Thyroid gland (tissue), 4 donors: ENCODE data around the gene MYO5C. TPM values are rescaled to one million over a fixed set of nuclear protein-coding genes. Genes with fewer than 3 reads are reported as not detected.

ENCODE experiments used
- DNase-seq, 2 donors: peaks; one replicate each; pipeline ENCODE4 v3.0.0-alpha.2; 2019
- H3K27ac ChIP-seq, 3 donors: fragments of 200-600 bp; sonication (generic); 1 replicate in 2 of 3; 2 replicates in 1 of 3; pipeline ENCODE4 v1.5.1; 2016 to 2019; ENCODE audit warnings: mild to moderate bottlenecking in 1 of 3, moderate library complexity in 1 of 3
- H3K27me3 ChIP-seq: fragments of 200-600 bp; sonication (generic); one replicate; pipeline ENCODE4 v1.5.1; 2019
- H3K36me3 ChIP-seq, 2 donors: fragments of 200-600 bp; sonication (generic); one replicate each; pipeline ENCODE4 v1.5.1; 2016 to 2019
- H3K4me1 ChIP-seq, 2 donors: fragments of 200-600 bp; sonication (generic); one replicate each; pipeline ENCODE4 v1.5.1; 2017 to 2019
- H3K4me3 ChIP-seq, 3 donors: fragments of 200-600 bp; sonication (generic); replicated peaks in 1 of 3; 1 replicate in 2 of 3; 2 replicates in 1 of 3; pipeline ENCODE4 v1.5.1; 2016; ENCODE audit warnings: mild to moderate bottlenecking in 1 of 3
- H3K9me3 ChIP-seq: fragments of 200-600 bp; sonication (generic); one replicate; pipeline ENCODE4 v1.5.1; 2017
- CTCF ChIP-seq, 6 experiments: fragments of 200-600 bp in 3 of 6; fragments of 450-650 bp in 3 of 6; sonication (generic) in 3 of 6; IDR thresholded peaks; one replicate each; pipeline ENCODE4 v1.5.1; 2016 to 2019; ENCODE audit warnings: antibody characterized with exemption in 6 of 6, mild to moderate bottlenecking in 2 of 6, inconsistent platforms in 1 of 6, moderate library complexity in 1 of 6
- POLR2A ChIP-seq, 2 donors: fragments of 450-650 bp; IDR thresholded peaks; one replicate each; pipeline ENCODE4 v1.6.1; 2017; ENCODE audit warnings: antibody characterized with exemption in 2 of 2, mild to moderate bottlenecking in 2 of 2, moderate library complexity in 1 of 2
- WGBS, 2 donors: methylation state at CpG; one replicate each; pipeline ENCODE4 v1.1.5; 2017; 5-methylcytosine and 5-hydroxymethylcytosine counted together
- intact Hi-C: fragments of 100-400 bp; cut with DNase I; formaldehyde crosslinking; loops from one replicate; pipeline ENCODE4 v1.15.1; 2023
- total RNA-seq, 4 donors: library from RNA; depleted of rRNA; stranded (reverse); fragments of >200 nt; gene quantifications; one replicate each; pipeline ENCODE4 v1.2.3, GENCODE V29; 2016

The MYO5C gene
- total RNA-seq, 4 donors from 2014 or later = 84.0 to 130 (median 101) TPM

- intact Hi-C loops = no loop called here
- DNase-seq = no peak
- Histone ChIP-seq H3K4me3 (no peak overlapping the region), H3K4me1 (peaks cover 0 to 5% of the 10 kb centered on the region in 2 donors), H3K9me3 (no peaks in the 10 kb centered on the region), H3K27ac (no peak overlapping the region), H3K36me3 (peaks cover 0 to 4% of the 10 kb centered on the region in 2 donors), H3K27me3 (no peaks in the 10 kb centered on the region)
- TF ChIP-seq POLR2A (IDR thresholded peaks at IDR 0.05) (no peak), CTCF (IDR thresholded peaks at IDR 0.05) (no peak)
- 96 to 98% methylated on average over 1 of the region's 1 CpG for WGBS, 2 donors
Observed at GRCh38 chr15:52338891-52339290, 43.3 kb upstream of the MYO5C start.

GRCh38 chr15:52338058-52338457, 42.5 kb upstream of the MYO5C start:
- Histone ChIP-seq H3K9me3 (no peaks in the 10 kb centered on the region), H3K36me3 (peaks cover 0 to 4% of the 10 kb centered on the region in 2 donors), H3K27ac (peak overlapping the region in 2 of 3 donors; percentile 46 to 67), H3K27me3 (no peaks in the 10 kb centered on the region), H3K4me3 (no peak overlapping the region), H3K4me1 (peaks cover 0 to 5% of the 10 kb centered on the region in 2 donors)
- DNase-seq = no peak
- intact Hi-C loops = no loop called here
- WGBS, 2 donors = 97 to 98% methylated on average over 3 of the region's 3 CpGs
- TF ChIP-seq CTCF (IDR thresholded peaks at IDR 0.05) = no peak
- no peak for TF ChIP-seq POLR2A (IDR thresholded peaks at IDR 0.05)

- no peak for TF ChIP-seq POLR2A (IDR thresholded peaks at IDR 0.05)
- no peak for TF ChIP-seq CTCF (IDR thresholded peaks at IDR 0.05)
- intact Hi-C loops = no loop called here
- no peaks in the 10 kb centered on the region for H3K9me3 ChIP-seq
- H3K36me3 ChIP-seq = peaks cover 0 to 4% of the 10 kb centered on the region in 2 donors
- WGBS, 2 donors = 83 to 91% methylated on average over 5 of the region's 5 CpGs
- H3K27me3 ChIP-seq = no peaks in the 10 kb centered on the region
- no peak overlapping the region for H3K4me3 ChIP-seq
- peaks cover 0 to 5% of the 10 kb centered on the region in 2 donors for H3K4me1 ChIP-seq
- peak overlapping the region in 2 of 3 donors; percentile 46 to 67 for H3K27ac ChIP-seq
- DNase-seq = no peak
Observed at GRCh38 chr15:52337198-52337853, 41.7 kb upstream of the MYO5C start.

- Histone ChIP-seq H3K4me3 (no peak overlapping the region), H3K36me3 (peaks cover 0 to 4% of the 10 kb centered on the region in 2 donors), H3K27ac (peak overlapping the region in 1 of 3 donors; percentile 67), H3K4me1 (peaks cover 0 to 5% of the 10 kb centered on the region in 2 donors), H3K9me3 (no peaks in the 10 kb centered on the region), H3K27me3 (no peaks in the 10 kb centered on the region)
- WGBS, 2 donors = 65 to 77% methylated on average over 4 of the region's 4 CpGs
- intact Hi-C loops = no loop called here
- TF ChIP-seq CTCF (IDR thresholded peaks at IDR 0.05) (no peak), POLR2A (IDR thresholded peaks at IDR 0.05) (no peak)
- DNase-seq = no peak
Observed at GRCh38 chr15:52336529-52336928, 40.9 kb upstream of the MYO5C start.

GRCh38 chr15:52334491-52335160, 39.0 kb upstream of the MYO5C start:
- intact Hi-C loops = no loop called here
- H3K27me3 ChIP-seq = no peaks in the 10 kb centered on the region
- no peak for TF ChIP-seq POLR2A (IDR thresholded peaks at IDR 0.05)
- no peak for TF ChIP-seq CTCF (IDR thresholded peaks at IDR 0.05)
- WGBS, 2 donors = 85 to 92% methylated on average over 3 of the region's 3 CpGs
- H3K9me3 ChIP-seq = no peaks in the 10 kb centered on the region
- H3K27ac ChIP-seq = no peak overlapping the region
- H3K4me3 ChIP-seq = no peak overlapping the region
- no peak for DNase-seq
- H3K4me1 ChIP-seq = peaks cover 4 to 5% of the 10 kb centered on the region in 2 donors
- no peaks in the 10 kb centered on the region for H3K36me3 ChIP-seq
